GM12801 (cell line): ENCODE results near the gene DDX4.

Experiments
- TF ChIP-seq, protein P1 (sequence below): IDR thresholded peaks from one replicate; pipeline ENCODE4 v1.5.1; 2011; ENCODE audit warnings: control low read depth; ENCODE audit not compliant: insufficient read length; ENCODE audit errors: extremely low read depth

Gene DDX4

DNA sequence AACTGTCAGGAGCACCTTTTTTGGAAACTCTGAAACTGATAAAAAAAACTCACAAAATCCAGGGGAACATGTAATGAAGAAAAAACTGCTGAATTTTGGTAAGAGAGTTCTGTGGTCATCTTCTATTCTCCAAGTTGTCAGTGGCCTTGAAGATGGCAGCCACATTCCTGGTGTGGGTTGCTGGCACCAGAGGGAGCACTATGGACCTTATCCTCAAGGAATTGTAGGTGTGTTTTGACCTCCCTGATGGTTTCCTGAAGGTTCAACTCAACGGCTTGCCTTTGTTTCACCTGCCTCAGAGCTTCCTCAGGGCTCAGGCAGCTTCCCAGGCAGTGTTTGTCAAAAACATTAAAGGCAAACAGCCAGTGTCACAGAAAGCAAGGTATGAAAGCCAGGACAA, 23.5 kb upstream of the DDX4 start:
- TF ChIP-seq, protein P1, sequence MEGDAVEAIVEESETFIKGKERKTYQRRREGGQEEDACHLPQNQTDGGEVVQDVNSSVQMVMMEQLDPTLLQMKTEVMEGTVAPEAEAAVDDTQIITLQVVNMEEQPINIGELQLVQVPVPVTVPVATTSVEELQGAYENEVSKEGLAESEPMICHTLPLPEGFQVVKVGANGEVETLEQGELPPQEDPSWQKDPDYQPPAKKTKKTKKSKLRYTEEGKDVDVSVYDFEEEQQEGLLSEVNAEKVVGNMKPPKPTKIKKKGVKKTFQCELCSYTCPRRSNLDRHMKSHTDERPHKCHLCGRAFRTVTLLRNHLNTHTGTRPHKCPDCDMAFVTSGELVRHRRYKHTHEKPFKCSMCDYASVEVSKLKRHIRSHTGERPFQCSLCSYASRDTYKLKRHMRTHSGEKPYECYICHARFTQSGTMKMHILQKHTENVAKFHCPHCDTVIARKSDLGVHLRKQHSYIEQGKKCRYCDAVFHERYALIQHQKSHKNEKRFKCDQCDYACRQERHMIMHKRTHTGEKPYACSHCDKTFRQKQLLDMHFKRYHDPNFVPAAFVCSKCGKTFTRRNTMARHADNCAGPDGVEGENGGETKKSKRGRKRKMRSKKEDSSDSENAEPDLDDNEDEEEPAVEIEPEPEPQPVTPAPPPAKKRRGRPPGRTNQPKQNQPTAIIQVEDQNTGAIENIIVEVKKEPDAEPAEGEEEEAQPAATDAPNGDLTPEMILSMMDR = no peak

DNA sequence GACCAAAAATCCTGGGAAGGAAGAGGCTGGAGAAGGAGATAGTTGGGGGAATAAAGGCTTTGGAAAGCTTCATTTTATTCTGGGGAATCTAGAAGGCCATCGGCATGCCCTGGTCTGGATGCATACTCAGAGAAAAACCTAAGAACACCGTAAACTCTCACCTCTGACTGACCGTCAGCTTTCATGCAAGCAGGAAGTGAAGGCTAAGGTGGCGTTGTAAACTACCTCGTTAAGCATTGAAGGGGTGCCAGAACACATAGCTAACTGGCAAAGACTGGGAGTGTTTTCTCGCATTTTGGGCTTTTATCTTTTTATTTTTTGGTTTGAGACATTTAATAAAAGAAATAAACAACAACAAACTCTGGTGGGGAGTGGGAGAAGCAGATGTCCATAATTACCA, 23.1 kb upstream of the DDX4 start:
- TF ChIP-seq, protein P1 = no peak

DNA sequence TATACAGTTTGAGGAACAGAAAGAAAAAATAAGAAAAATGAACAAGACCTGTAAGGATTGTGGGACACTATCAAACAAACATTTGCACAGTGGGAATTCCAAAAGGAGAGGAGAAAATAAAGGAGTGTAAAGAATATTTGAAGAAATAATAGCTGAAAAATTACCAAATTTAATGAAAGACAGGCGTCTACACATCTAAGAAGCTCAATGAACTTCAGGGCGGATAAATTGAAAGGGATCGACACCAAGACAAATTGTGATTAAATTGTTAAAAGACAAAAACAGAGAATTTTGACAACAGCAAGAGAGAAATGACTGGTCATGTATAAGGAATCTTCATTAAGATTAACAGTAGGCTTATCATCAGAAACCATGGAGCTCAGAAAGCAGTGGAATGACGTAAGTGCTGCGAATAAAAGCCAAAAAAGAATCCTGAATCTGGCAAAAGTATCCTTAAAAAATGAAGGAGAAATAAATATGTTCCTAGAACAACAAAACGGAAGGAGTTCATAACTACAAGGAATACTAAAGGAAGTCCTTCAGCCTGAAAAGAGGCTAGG, 22.3 kb upstream of the DDX4 start:
- TF ChIP-seq, protein P1 = no peak

DNA sequence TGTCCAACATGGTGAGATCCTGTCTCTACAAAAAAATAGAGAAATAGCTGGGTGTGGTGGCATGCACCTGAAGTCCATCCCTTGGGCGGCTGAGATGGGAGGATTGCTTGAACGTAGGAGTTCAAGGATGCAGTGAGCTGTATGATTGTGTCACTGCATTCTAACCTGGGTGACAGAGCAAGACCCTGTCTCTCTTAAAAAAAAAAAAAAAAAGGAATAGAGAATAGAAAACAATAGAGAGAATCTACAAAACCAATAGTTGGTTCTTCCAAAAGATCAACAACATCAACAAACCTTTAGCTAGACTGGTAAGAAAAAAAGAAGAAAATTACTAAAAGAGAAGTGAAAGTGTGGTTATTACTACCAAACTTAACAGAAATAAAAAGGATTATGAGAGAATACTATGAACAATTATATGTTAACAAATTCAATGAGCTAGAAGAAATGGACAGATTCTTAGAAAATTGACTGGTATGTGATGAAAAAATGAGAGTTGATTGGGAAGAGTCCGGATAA, 17.6 kb upstream of the DDX4 start:
- TF ChIP-seq, protein P1 = no peak

DNA sequence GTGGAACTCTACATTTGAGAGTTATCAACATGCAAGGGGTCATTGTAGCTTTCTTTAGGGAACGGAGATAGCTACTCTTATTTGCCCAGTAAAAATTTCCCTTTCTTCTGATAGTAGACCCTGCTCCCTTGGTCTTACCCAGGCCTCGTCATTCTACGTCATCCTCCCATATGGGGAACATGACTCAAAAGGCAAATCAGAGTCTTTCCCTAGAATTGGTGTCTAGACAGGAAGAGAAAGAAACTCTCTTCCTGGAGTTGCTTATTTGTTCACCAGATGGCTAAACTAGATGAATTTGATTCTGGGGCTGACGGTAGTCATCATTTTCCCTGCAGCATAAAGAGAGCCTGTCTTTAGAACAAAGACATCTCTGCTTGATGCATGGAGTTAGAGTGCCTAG, 13.6 kb upstream of the DDX4 start:
- TF ChIP-seq, protein P1 = no peak

DNA sequence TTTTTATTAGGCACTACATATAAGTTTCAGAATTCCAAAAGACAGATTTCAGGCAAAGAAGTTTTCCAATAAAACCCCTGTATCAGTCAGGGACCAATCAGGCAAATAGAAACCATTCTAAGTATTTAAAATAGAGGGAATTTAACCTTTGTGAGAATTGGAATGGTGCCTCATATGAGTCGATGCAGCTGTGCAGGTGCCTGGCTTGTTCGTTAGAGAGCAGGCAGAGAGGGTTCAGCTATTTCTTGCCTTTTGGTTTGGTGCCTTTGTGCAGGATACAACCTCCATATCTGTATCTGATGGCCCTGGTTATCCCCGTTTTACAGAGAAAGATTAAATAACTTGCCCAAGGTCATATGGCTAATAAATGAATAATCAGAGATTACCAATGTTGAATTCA, 6.0 kb upstream of the DDX4 start:
- TF ChIP-seq, protein P1 = no peak

DNA sequence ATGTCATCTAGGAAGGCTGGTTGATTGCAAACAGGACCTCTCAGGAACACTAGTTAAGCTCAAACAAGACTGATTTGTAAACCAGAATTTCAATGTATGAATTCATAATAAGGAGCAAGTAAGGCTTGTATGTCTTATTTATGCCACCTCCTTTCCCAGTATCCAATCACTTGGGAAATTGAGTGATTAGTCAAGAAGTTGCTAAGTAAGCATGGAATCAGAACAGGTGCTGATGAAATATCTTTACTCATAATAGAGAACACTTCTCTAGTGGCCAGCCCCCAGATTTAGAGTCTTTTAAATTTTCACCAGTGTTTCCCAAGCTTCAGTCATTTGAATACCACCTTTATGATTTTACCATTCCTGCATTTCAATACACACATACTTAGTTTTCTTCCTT, 5.3 kb upstream of the DDX4 start:
- TF ChIP-seq, protein P1 = no peak

DNA sequence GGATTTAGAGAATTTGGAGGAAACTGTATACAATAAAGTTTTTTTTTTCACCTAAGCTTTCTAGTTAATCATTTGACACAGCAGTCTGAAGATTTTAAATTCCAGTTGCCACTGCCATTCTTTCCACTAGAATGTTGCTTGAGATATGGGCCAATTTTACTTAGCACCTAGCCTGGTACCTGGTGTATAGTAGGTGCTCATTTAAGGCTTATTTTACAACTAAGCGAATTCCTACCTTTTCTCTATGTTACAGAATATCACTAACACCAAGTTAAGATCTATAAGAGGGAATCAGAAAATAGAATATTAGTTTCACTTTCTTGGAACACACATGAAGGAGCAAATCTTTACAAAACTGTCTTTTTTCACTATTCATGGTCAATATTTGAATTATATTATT, 3.2 kb upstream of the DDX4 start:
- TF ChIP-seq, protein P1 = no peak
